HEK293 (cell line): ENCODE results near the gene TUBB3.
A peak's percentile ranks its signal among the peaks of the same experiment; 100 is the strongest.

Source experiments
- AEBP2 ChIP-seq: fragments of 450-650 bp; formaldehyde crosslinking; IDR thresholded peaks from 2 replicates; pipeline ENCODE4 v1.5.1; 2016; ENCODE audit warnings: missing biosample characterization, missing genetic modification characterization, borderline replicate concordance
- BCL11A ChIP-seq: fragments of 450-650 bp; formaldehyde crosslinking; IDR thresholded peaks from 2 replicates; pipeline ENCODE4 v1.5.1; 2016; ENCODE audit warnings: low read depth, missing biosample characterization, missing genetic modification characterization
- GLIS1 ChIP-seq: fragments of 450-650 bp; formaldehyde crosslinking; IDR thresholded peaks from 2 replicates; pipeline ENCODE4 v1.5.1; 2016; ENCODE audit warnings: missing biosample characterization, missing genetic modification characterization
- GLIS2 ChIP-seq: fragments of 450-650 bp; formaldehyde crosslinking; IDR thresholded peaks from 2 replicates; pipeline ENCODE4 v1.5.1; 2016; ENCODE audit warnings: missing biosample characterization, missing genetic modification characterization
- INSM2 ChIP-seq: fragments of 450-650 bp; formaldehyde crosslinking; IDR thresholded peaks from 2 replicates; pipeline ENCODE4 v1.5.1; 2016; ENCODE audit warnings: missing biosample characterization, missing genetic modification characterization
- MEIS1 ChIP-seq: sonication (generic); formaldehyde crosslinking; IDR thresholded peaks from 2 replicates; pipeline ENCODE4 v1.8.1; 2022; ENCODE audit warnings: missing genetic modification reagents, mild to moderate bottlenecking, borderline replicate concordance
- PATZ1 ChIP-seq: fragments of 450-650 bp; formaldehyde crosslinking; IDR thresholded peaks from 2 replicates; pipeline ENCODE4 v1.5.1; 2016; ENCODE audit warnings: missing biosample characterization, missing genetic modification characterization
- PRDM6 ChIP-seq: fragments of 450-650 bp; formaldehyde crosslinking; IDR thresholded peaks from 2 replicates; pipeline ENCODE4 v1.5.1; 2017; ENCODE audit warnings: missing biosample characterization, missing genetic modification characterization
- SP2 ChIP-seq: fragments of 450-650 bp; formaldehyde crosslinking; IDR thresholded peaks from 2 replicates; pipeline ENCODE4 v1.5.1; 2016; ENCODE audit warnings: missing biosample characterization, missing genetic modification characterization
- SP3 ChIP-seq: fragments of 450-650 bp; formaldehyde crosslinking; IDR thresholded peaks from 2 replicates; pipeline ENCODE4 v1.5.1; 2016; ENCODE audit warnings: missing biosample characterization, missing genetic modification characterization
- TCF7L2 ChIP-seq: IDR thresholded peaks from 2 replicates; pipeline ENCODE4 v1.6.1; 2011; ENCODE audit warnings: low read depth, mild to moderate bottlenecking, inconsistent platforms, low read length, moderate library complexity, borderline replicate concordance
- TRIM28 ChIP-seq: IDR thresholded peaks from 2 replicates; pipeline ENCODE4 v1.6.1; 2011; ENCODE audit warnings: low read length, control low read depth, borderline replicate concordance
- ZBTB44 ChIP-seq: fragments of 450-650 bp; IDR thresholded peaks from 2 replicates; pipeline ENCODE4 v1.5.1; 2018; ENCODE audit warnings: missing biosample characterization, mild to moderate bottlenecking, missing genetic modification characterization
- ZNF140 ChIP-seq: fragments of 450-650 bp; formaldehyde crosslinking; IDR thresholded peaks from 2 replicates; pipeline ENCODE4 v1.5.1; 2016; ENCODE audit warnings: missing biosample characterization, missing genetic modification characterization
- ZNF302 ChIP-seq: fragments of 450-650 bp; formaldehyde crosslinking; IDR thresholded peaks from 2 replicates; pipeline ENCODE4 v1.5.1; 2016; ENCODE audit warnings: missing biosample characterization, missing genetic modification characterization, low read depth
- ZNF362 ChIP-seq: fragments of 450-650 bp; formaldehyde crosslinking; IDR thresholded peaks from 2 replicates; pipeline ENCODE4 v1.5.1; 2016; ENCODE audit warnings: missing biosample characterization, missing genetic modification characterization
- ZNF398 ChIP-seq: fragments of 450-650 bp; formaldehyde crosslinking; IDR thresholded peaks from 2 replicates; pipeline ENCODE4 v1.5.1; 2017; ENCODE audit warnings: missing biosample characterization, missing genetic modification characterization
- ZNF404 ChIP-seq: fragments of 450-650 bp; formaldehyde crosslinking; IDR thresholded peaks from 2 replicates; pipeline ENCODE4 v1.5.1; 2017; ENCODE audit warnings: missing biosample characterization, missing genetic modification characterization
- ZNF518A ChIP-seq: fragments of 450-650 bp; formaldehyde crosslinking; conservative IDR thresholded peaks from 2 replicates; pipeline ENCODE4 v1.5.1; 2016; ENCODE audit warnings: low read depth, missing biosample characterization, missing genetic modification characterization
- ZNF629 ChIP-seq: fragments of 450-650 bp; formaldehyde crosslinking; IDR thresholded peaks from 2 replicates; pipeline ENCODE4 v1.5.1; 2017; ENCODE audit warnings: missing biosample characterization, missing genetic modification characterization
- ZNF664 ChIP-seq: fragments of 450-650 bp; formaldehyde crosslinking; IDR thresholded peaks from 2 replicates; pipeline ENCODE4 v1.5.1; 2016; ENCODE audit warnings: missing biosample characterization, missing genetic modification characterization
- ZNF701 ChIP-seq: fragments of 450-650 bp; formaldehyde crosslinking; IDR thresholded peaks from 2 replicates; pipeline ENCODE4 v1.5.1; 2016; ENCODE audit warnings: missing biosample characterization, missing genetic modification characterization
- ZNF747 ChIP-seq: fragments of 450-650 bp; formaldehyde crosslinking; IDR thresholded peaks from 2 replicates; pipeline ENCODE4 v1.5.1; 2016; ENCODE audit warnings: missing biosample characterization, missing genetic modification characterization
- ZNF768 ChIP-seq: fragments of 450-650 bp; formaldehyde crosslinking; IDR thresholded peaks from 2 replicates; pipeline ENCODE4 v1.5.1; 2018; ENCODE audit warnings: missing biosample characterization, mild to moderate bottlenecking, missing genetic modification characterization

Gene TUBB3

GRCh38 chr16:89922477-89922883 lies 662 bp upstream of the TUBB3 start (continued):
- TF ChIP-seq ZBTB44: 0 out of 2 replicates have a peak, but pooled peaks have one; percentile 14
- TF ChIP-seq GLIS2: 0 out of 2 replicates have a peak, but pooled peaks have one; percentile 20
- no peak for TF ChIP-seq MEIS1 (CRISPR knock-in tag)
- no peak for TF ChIP-seq ZNF398
- no peak for TF ChIP-seq INSM2 (tag by site-specific recombination)
- TF ChIP-seq PATZ1 (tag by site-specific recombination): no peak
- no peak for TF ChIP-seq ZNF768
- no peak for TF ChIP-seq ZNF664
- TF ChIP-seq TRIM28: no peak
- no peak for TF ChIP-seq ZNF518A (tag by site-specific recombination)
- no peak for TF ChIP-seq ZNF701 (tag by site-specific recombination)
- no peak for TF ChIP-seq ZNF404 (tag by site-specific recombination)
- TF ChIP-seq ZNF362 (tag by site-specific recombination): no peak
- TF ChIP-seq SP3: peak; percentile 81
- TF ChIP-seq ZNF747 (tag by site-specific recombination): no peak
- peak; percentile 50 for TF ChIP-seq GLIS1 (tag by site-specific recombination)
- no peak for TF ChIP-seq TCF7L2
- TF ChIP-seq PRDM6 (tag by site-specific recombination): no peak
- no peak for TF ChIP-seq AEBP2 (tag by site-specific recombination)
- TF ChIP-seq ZNF629 (tag by site-specific recombination): no peak
- TF ChIP-seq ZNF302 (tag by site-specific recombination): no peak
- no peak for TF ChIP-seq BCL11A (tag by site-specific recombination)
- no peak for TF ChIP-seq ZNF140 (tag by site-specific recombination)
- TF ChIP-seq SP2: peak; percentile 58
